B cell (primary cell): ENCODE results near the gene FAM120AOS. TPM values are rescaled to one million over a fixed set of nuclear protein-coding genes. Genes with fewer than 3 reads are reported as not detected.

Experiments used
- ATAC-seq: fragments of 200-7000 bp; cut with Tn5 transposase; one replicate; pipeline ENCODE4 v1.10.0; 2021; ENCODE audit warnings: low read depth, mild to moderate bottlenecking, moderate number of reproducible peaks, moderate library complexity
- CTCF ChIA-PET: fragments of 350-600 bp; sonication (Branson Sonifier 250); formaldehyde crosslinking; loops from one replicate; lab custom pipeline; 2021; ENCODE audit warnings: antibody characterized with exemption, inconsistent platforms; lab: Charles Lee
- POLR2A ChIA-PET: fragments of 350-600 bp; sonication (Branson Sonifier 250); formaldehyde crosslinking; loops from one replicate; lab custom pipeline; 2021; ENCODE audit warnings: antibody characterized with exemption; lab: Charles Lee
- DNase-seq: peaks from one replicate; pipeline ENCODE4 v3.0.0; 2013
- H2AFZ ChIP-seq: 2 replicates; pipeline ENCODE4 v1.6.1; 2012; ENCODE audit warnings: mild to moderate bottlenecking, low read depth, low read length; ENCODE audit not compliant: insufficient read depth, poor library complexity, severe bottlenecking
- H3K27ac ChIP-seq, 2 donors: 1 replicate in 1 of 2; 2 replicates in 1 of 2; pipeline ENCODE4 v1.5.1; 2012 to 2013; ENCODE audit warnings: low read length in 2 of 2, mild to moderate bottlenecking in 2 of 2, moderate library complexity in 1 of 2
- H3K27me3 ChIP-seq, 4 experiments: fragments of 200-600 bp in 1 of 4; sonication (generic) in 1 of 4; replicated peaks in 1 of 4; 1 replicate in 2 of 4; 2 replicates in 2 of 4; pipeline versions ENCODE4 v1.6.1 to v1.7.0; 2013 to 2016; ENCODE audit warnings: low read length in 3 of 4, mild to moderate bottlenecking in 2 of 4, mixed read lengths in 1 of 4, moderate library complexity in 1 of 4; ENCODE audit not compliant: insufficient read depth in 4 of 4, control insufficient read depth in 3 of 4; ENCODE audit errors: control extremely low read depth in 1 of 4
- H3K36me3 ChIP-seq, 2 experiments: replicated peaks in 1 of 2; 1 replicate in 1 of 2; 2 replicates in 1 of 2; pipeline versions ENCODE4 v1.6.1 to v1.7.1; 2013; ENCODE audit warnings: low read length in 1 of 2; ENCODE audit not compliant: insufficient read depth in 2 of 2, control insufficient read depth in 1 of 2; ENCODE audit errors: control extremely low read depth in 1 of 2, extremely low read depth in 1 of 2
- H3K4me1 ChIP-seq, 2 donors: fragments of 200-600 bp in 1 of 2; sonication (generic) in 1 of 2; 1 replicate in 1 of 2; 2 replicates in 1 of 2; pipeline versions ENCODE4 v1.5.1 to v1.6.1; 2013 to 2017; ENCODE audit warnings: low read length in 2 of 2; ENCODE audit not compliant: control insufficient read depth in 2 of 2, insufficient read depth in 2 of 2
- H3K4me2 ChIP-seq: replicated peaks from 2 replicates; pipeline ENCODE3; 2012; ENCODE audit warnings: mild to moderate bottlenecking, low read depth, low read length; ENCODE audit not compliant: poor library complexity, severe bottlenecking
- H3K4me3 ChIP-seq, 5 experiments: fragments of 200-600 bp in 1 of 5; sonication (generic) in 1 of 5; 1 replicate in 3 of 5; 2 replicates in 2 of 5; pipeline versions ENCODE4 v1.5.1 to v1.7.0; 2011 to 2016; ENCODE audit warnings: low read length in 4 of 5, mild to moderate bottlenecking in 4 of 5, low read depth in 2 of 5, control low read depth in 1 of 5, moderate library complexity in 1 of 5; ENCODE audit not compliant: insufficient read depth in 1 of 5; ENCODE audit errors: control extremely low read depth in 1 of 5, extremely low read depth in 1 of 5
- H3K79me2 ChIP-seq: fragments of 200-600 bp; sonication (generic); one replicate; pipeline ENCODE4 v1.6.0; 2016; ENCODE audit warnings: low read length; ENCODE audit not compliant: control insufficient read depth, insufficient read depth
- H3K9ac ChIP-seq: fragments of 200-600 bp; sonication (generic); 2 replicates; pipeline ENCODE4 v1.6.1; 2017; ENCODE audit warnings: mild to moderate bottlenecking, low read length, moderate library complexity
- H3K9me3 ChIP-seq, 3 donors: one replicate each; pipeline versions ENCODE4 v1.6.1 to v1.7.1; 2013; ENCODE audit warnings: low read length in 2 of 3; ENCODE audit not compliant: control insufficient read depth in 2 of 3, insufficient read depth in 1 of 3; ENCODE audit errors: control extremely low read depth in 1 of 3
- H4K20me1 ChIP-seq: 2 replicates; pipeline ENCODE4 v1.6.0; 2012; ENCODE audit warnings: mild to moderate bottlenecking, low read length; ENCODE audit not compliant: insufficient read depth, control insufficient read depth, poor library complexity, severe bottlenecking
- H3K27ac Mint-ChIP-seq: one replicate; pipeline ENCODE4 v1.8.0; 2021; ENCODE audit warnings: mixed read lengths
- H3K27me3 Mint-ChIP-seq: one replicate; pipeline ENCODE4 v1.8.0; 2021; ENCODE audit warnings: mixed read lengths
- H3K4me1 Mint-ChIP-seq: one replicate; pipeline ENCODE4 v1.8.0; 2021; ENCODE audit warnings: mixed read lengths
- H3K4me3 Mint-ChIP-seq: one replicate; pipeline ENCODE4 v1.8.0; 2021; ENCODE audit warnings: mixed read lengths
- H3K9me3 Mint-ChIP-seq: one replicate; pipeline ENCODE4 v1.8.0; 2022; ENCODE audit warnings: mixed read lengths; ENCODE audit not compliant: insufficient read depth
- EZH2 ChIP-seq: IDR thresholded peaks from 2 replicates; pipeline ENCODE4 v1.6.1; 2012; ENCODE audit warnings: borderline replicate concordance, low read depth, mild to moderate bottlenecking, moderate library complexity, low read length; ENCODE audit not compliant: insufficient read depth, poor library complexity, severe bottlenecking
- WGBS: methylation state at CpG from one replicate; pipeline ENCODE4 v1.1.5; 2013; ENCODE audit warnings: missing lambda C conversion rate; ENCODE audit not compliant: insufficient coverage; 5-methylcytosine and 5-hydroxymethylcytosine counted together
- intact Hi-C: fragments of 100-400 bp; cut with micrococcal nuclease; formaldehyde crosslinking; loops from one replicate; pipeline ENCODE4 v1.10.0; 2022
- polyA plus RNA-seq: library from polyadenylated mRNA; depleted of rRNA; stranded (reverse); fragments of >200 nt; gene quantifications from 2 replicates; pipeline ENCODE4 v1.2.3, GENCODE V29; 2012
- total RNA-seq, 2 donors: library from RNA; stranded (reverse); fragments of 120-200 nt in 1 of 2; gene quantifications; 1 replicate in 1 of 2; 2 replicates in 1 of 2; pipeline versions ENCODE4 v1.2.3 to v1.2.4, GENCODE V29; 2013 to 2022
- TF ChIP-seq, protein P1 (sequence below): fragments of 200-600 bp; IDR thresholded peaks from one replicate; pipeline ENCODE4 v1.8.0; 2022; ENCODE audit warnings: antibody characterized with exemption, mild to moderate bottlenecking

The FAM120AOS gene
- total and polyA plus RNA-seq, 2 donors (not counting 1 experiment from before 2014, with no cell fraction given), result 36.0 to 47.8 TPM

DNA sequence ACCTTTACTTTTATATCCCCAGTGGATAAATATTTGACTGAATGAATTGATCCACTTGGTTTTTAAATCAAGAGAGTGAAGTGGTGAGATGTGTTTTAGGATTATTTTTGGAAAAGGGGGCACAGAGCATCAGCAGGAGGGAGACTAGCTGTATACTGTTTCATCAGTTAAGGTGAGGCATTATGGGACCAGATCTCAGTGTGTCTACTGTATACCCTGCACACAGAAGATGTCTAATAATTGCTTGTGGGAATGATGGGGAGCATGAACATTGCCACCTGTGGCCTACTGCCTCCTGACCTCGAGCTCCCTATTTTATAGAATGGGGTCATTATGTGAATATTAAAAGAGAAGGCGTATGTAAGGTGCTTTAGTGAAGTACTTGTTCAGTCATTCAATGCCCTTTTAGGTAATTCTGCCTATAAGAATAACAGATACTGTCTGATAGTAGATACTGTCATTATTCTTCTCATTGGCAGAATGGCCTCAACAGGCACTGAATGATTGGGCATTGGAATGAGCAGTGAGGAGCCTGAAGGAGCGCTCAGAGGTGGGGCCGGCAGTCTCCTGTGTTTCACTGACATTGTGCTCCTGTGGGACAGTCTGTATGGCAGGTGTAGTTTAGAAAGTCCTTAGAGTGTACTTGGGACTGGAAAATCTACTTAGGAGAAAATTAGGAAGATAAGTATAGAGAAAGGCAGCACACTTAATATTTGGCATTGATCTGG lies 47.4 kb upstream of the FAM120AOS start:
- Mint-ChIP-seq H3K4me1 (peaks cover 41% of the 10 kb centered on the region), H3K9me3 (no peaks in the 10 kb centered on the region), H3K4me3 (no peak overlapping the region), H3K27me3 (no peaks in the 10 kb centered on the region), H3K27ac (peak overlapping the region; percentile 8)
- DNase-seq, result no peak
- Histone ChIP-seq H3K4me2 (peak overlapping the region; percentile 39), H3K4me3 (no peak overlapping the region), H3K36me3 (peaks cover 4 to 39% of the 10 kb centered on the region in 2 experiments), H4K20me1 (peaks cover 24% of the 10 kb centered on the region), H3K9ac (no peak overlapping the region), H3K4me1 (peaks cover 16 to 25% of the 10 kb centered on the region in 2 donors), H3K27me3 (no peaks in the 10 kb centered on the region), H3K79me2 (peaks cover 21% of the 10 kb centered on the region), H3K27ac (peak overlapping the region in 1 of 2 donors; percentile 61), H2AFZ (peak overlapping the region; percentile 35), H3K9me3 (no peaks in the 10 kb centered on the region)
- CTCF ChIA-PET, result no interaction called here
- WGBS, result 75% methylated on average over 2 of the region's 4 CpGs
- no peak for TF ChIP-seq EZH2
- TF ChIP-seq, protein P1, sequence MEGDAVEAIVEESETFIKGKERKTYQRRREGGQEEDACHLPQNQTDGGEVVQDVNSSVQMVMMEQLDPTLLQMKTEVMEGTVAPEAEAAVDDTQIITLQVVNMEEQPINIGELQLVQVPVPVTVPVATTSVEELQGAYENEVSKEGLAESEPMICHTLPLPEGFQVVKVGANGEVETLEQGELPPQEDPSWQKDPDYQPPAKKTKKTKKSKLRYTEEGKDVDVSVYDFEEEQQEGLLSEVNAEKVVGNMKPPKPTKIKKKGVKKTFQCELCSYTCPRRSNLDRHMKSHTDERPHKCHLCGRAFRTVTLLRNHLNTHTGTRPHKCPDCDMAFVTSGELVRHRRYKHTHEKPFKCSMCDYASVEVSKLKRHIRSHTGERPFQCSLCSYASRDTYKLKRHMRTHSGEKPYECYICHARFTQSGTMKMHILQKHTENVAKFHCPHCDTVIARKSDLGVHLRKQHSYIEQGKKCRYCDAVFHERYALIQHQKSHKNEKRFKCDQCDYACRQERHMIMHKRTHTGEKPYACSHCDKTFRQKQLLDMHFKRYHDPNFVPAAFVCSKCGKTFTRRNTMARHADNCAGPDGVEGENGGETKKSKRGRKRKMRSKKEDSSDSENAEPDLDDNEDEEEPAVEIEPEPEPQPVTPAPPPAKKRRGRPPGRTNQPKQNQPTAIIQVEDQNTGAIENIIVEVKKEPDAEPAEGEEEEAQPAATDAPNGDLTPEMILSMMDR, result no peak
- no peak for ATAC-seq
- POLR2A ChIA-PET, result interaction anchor here (0.6 kb wide), 1 partner anchor 8 kb away, joined by 3 read pairs; no protein-coding TSS in a partner anchor
- intact Hi-C loops, result no loop called here

DNA sequence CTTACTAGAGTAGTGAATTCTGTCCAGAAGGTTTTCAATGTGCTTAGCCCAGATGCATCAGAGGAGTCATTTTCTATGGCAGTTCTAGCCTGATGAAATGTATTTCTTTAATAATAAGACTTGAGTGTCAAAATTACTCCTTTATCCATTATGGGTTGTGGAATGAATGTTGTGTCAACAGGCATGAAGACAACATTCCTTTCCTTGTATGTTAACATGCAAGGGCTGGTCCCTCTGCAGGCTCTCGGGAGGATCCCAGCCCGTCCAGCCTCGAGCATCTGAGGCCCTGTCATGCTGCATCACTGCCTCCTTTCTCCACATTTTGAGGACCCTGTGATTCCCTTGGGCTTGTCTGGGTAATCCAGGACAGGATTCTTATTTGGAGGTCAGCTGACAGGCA lies 42.9 kb upstream of the FAM120AOS start:
- TF ChIP-seq, protein P1, result no peak
- TF ChIP-seq EZH2, result no peak
- WGBS, result 80% methylated on average over 1 of the region's 3 CpGs
- ChIA-PET CTCF (no interaction called here), POLR2A (no interaction called here)
- Histone ChIP-seq H3K4me3 (no peak overlapping the region), H3K4me1 (peaks cover 5 to 8% of the 10 kb centered on the region in 2 donors), H3K27ac (no peak overlapping the region), H3K79me2 (peaks cover 49% of the 10 kb centered on the region), H3K4me2 (no peak overlapping the region), H3K9ac (no peak overlapping the region), H3K27me3 (no peaks in the 10 kb centered on the region), H3K9me3 (no peaks in the 10 kb centered on the region), H4K20me1 (peaks cover 51% of the 10 kb centered on the region), H2AFZ (no peak overlapping the region), H3K36me3 (peaks cover 3 to 65% of the 10 kb centered on the region in 2 experiments)
- DNase-seq, result no peak
- no peaks in the 10 kb centered on the region for H3K9me3 Mint-ChIP-seq
- H3K4me1 Mint-ChIP-seq, result peaks cover 18% of the 10 kb centered on the region
- no peak for ATAC-seq
- intact Hi-C loops, result no loop called here
- no peak overlapping the region for H3K4me3 Mint-ChIP-seq
- no peaks in the 10 kb centered on the region for H3K27me3 Mint-ChIP-seq
- no peak overlapping the region for H3K27ac Mint-ChIP-seq
